Trophoblast cell (in vitro differentiated cells and primary cell): ENCODE data around the gene NCLN.
"Not testable (repeated sequence)": the region's sequence is repeated elsewhere in the genome, so short reads cannot be mapped to it uniquely, and the experiment has no call there.

Source experiments
- DNase-seq, 2 donors: peaks; one replicate each; pipeline ENCODE4 v3.0.0-alpha.2; 2016
- H2AFZ ChIP-seq: 2 replicates; pipeline ENCODE4 v1.6.1; 2013; ENCODE audit warnings: low read length, moderate library complexity, mild to moderate bottlenecking; ENCODE audit not compliant: insufficient read depth, poor library complexity
- H2AK5ac ChIP-seq: 2 replicates; pipeline ENCODE4 v1.6.1; 2013; ENCODE audit warnings: mild to moderate bottlenecking, low read length
- H2BK120ac ChIP-seq: 2 replicates; pipeline ENCODE4 v1.6.1; 2013; ENCODE audit warnings: low read length, mild to moderate bottlenecking, moderate library complexity; ENCODE audit not compliant: insufficient read depth, poor library complexity
- H2BK12ac ChIP-seq: 2 replicates; pipeline ENCODE4 v1.6.1; 2013; ENCODE audit warnings: mild to moderate bottlenecking, low read length, moderate library complexity
- H2BK5ac ChIP-seq: 2 replicates; pipeline ENCODE4 v1.6.1; 2013; ENCODE audit warnings: low read length, low read depth, moderate library complexity, mild to moderate bottlenecking; ENCODE audit not compliant: poor library complexity
- H3K14ac ChIP-seq: 2 replicates; pipeline ENCODE4 v1.6.1; 2013; ENCODE audit warnings: mild to moderate bottlenecking, low read length
- H3K18ac ChIP-seq: 2 replicates; pipeline ENCODE4 v1.6.1; 2013; ENCODE audit warnings: mild to moderate bottlenecking, low read length
- H3K23ac ChIP-seq: 2 replicates; pipeline ENCODE4 v1.6.1; 2013; ENCODE audit warnings: low read length
- H3K27ac ChIP-seq: 2 replicates; pipeline ENCODE4 v1.5.1; 2013; ENCODE audit warnings: low read depth, mild to moderate bottlenecking, inconsistent platforms, low read length, moderate library complexity
- H3K27me3 ChIP-seq: 2 replicates; pipeline ENCODE4 v1.6.1; 2013; ENCODE audit warnings: inconsistent platforms, mild to moderate bottlenecking, low read length, moderate library complexity; ENCODE audit not compliant: insufficient read depth
- H3K36me3 ChIP-seq, 2 experiments: 1 replicate in 1 of 2; 2 replicates in 1 of 2; pipeline ENCODE4 v1.6.1; 2013; ENCODE audit warnings: low read length in 2 of 2, mild to moderate bottlenecking in 2 of 2, moderate library complexity in 1 of 2; ENCODE audit not compliant: insufficient read depth in 2 of 2, control insufficient read depth in 1 of 2
- H3K4ac ChIP-seq: 2 replicates; pipeline ENCODE4 v1.6.1; 2013; ENCODE audit warnings: low read depth, mild to moderate bottlenecking, low read length, moderate library complexity
- H3K4me1 ChIP-seq, 2 experiments: 1 replicate in 1 of 2; 2 replicates in 1 of 2; pipeline ENCODE4 v1.6.1; 2013; ENCODE audit warnings: low read length in 2 of 2, mild to moderate bottlenecking in 2 of 2, moderate library complexity in 1 of 2; ENCODE audit not compliant: insufficient read depth in 2 of 2, control insufficient read depth in 1 of 2
- H3K4me2 ChIP-seq: 2 replicates; pipeline ENCODE4 v1.6.1; 2013; ENCODE audit warnings: inconsistent platforms, mild to moderate bottlenecking, low read length, moderate library complexity
- H3K4me3 ChIP-seq: 2 replicates; pipeline ENCODE4 v1.5.1; 2013; ENCODE audit warnings: mild to moderate bottlenecking, low read depth, low read length, inconsistent platforms
- H3K79me1 ChIP-seq: one replicate; pipeline ENCODE4 v1.6.1; 2013; ENCODE audit warnings: low read length
- H3K79me2 ChIP-seq: 2 replicates; pipeline ENCODE4 v1.6.1; 2013; ENCODE audit warnings: low read length, mild to moderate bottlenecking; ENCODE audit not compliant: control insufficient read depth, insufficient read depth, poor library complexity
- H3K9ac ChIP-seq: 2 replicates; pipeline ENCODE4 v1.6.1; 2013; ENCODE audit warnings: mild to moderate bottlenecking, low read length
- H3K9me3 ChIP-seq: 2 replicates; pipeline ENCODE4 v1.6.1; 2013; ENCODE audit warnings: low read depth, mild to moderate bottlenecking, control low read depth, inconsistent platforms, low read length; ENCODE audit not compliant: insufficient read depth
- H4K12ac ChIP-seq: 2 replicates; pipeline ENCODE4 v1.6.1; 2013; ENCODE audit warnings: low read depth, mild to moderate bottlenecking, low read length, moderate library complexity
- H4K8ac ChIP-seq: 2 replicates; pipeline ENCODE4 v1.6.1; 2013; ENCODE audit warnings: low read depth, mild to moderate bottlenecking, low read length, moderate library complexity
- H4K91ac ChIP-seq: one replicate; pipeline ENCODE4 v1.6.1; 2013; ENCODE audit warnings: low read depth, mild to moderate bottlenecking, low read length, moderate library complexity
- WGBS: extraction: QIAGEN DNeasy Blood & Tissue Kit; methylation state at CpG from one replicate; pipeline ENCODE4 v1.1.7; 2013; ENCODE audit warnings: missing lambda C conversion rate; ENCODE audit not compliant: insufficient read length, insufficient coverage; ENCODE audit errors: extremely low coverage; 5-methylcytosine and 5-hydroxymethylcytosine counted together

NCLN gene

GRCh38 chr19:3191806-3192104 is 6.0 kb downstream of the NCLN start:
- not testable (repeated sequence) for DNase-seq, H3K79me2 ChIP-seq, H3K9ac ChIP-seq

GRCh38 chr19:3192228-3192635 is 6.5 kb downstream of the NCLN start:
- H3K4me1 ChIP-seq, result peaks cover 2 to 5% of the 10 kb centered on the region in 2 experiments
- H2BK12ac ChIP-seq, result no peak overlapping the region
- WGBS, result no CpG with 5 or more reads among the region's 32 CpGs
- H3K79me1 ChIP-seq, result no peaks in the 10 kb centered on the region
- no peaks in the 10 kb centered on the region for H3K27me3 ChIP-seq
- H3K36me3 ChIP-seq, result peaks cover 39 to 43% of the 10 kb centered on the region in 2 experiments
- no peak overlapping the region for H3K9ac ChIP-seq
- no peak overlapping the region for H3K14ac ChIP-seq
- no peak overlapping the region for H2AFZ ChIP-seq
- no peak overlapping the region for H3K4me2 ChIP-seq
- H3K4me3 ChIP-seq, result no peak overlapping the region
- H2AK5ac ChIP-seq, result no peak overlapping the region
- H3K79me2 ChIP-seq, result peaks cover 4% of the 10 kb centered on the region
- no peak overlapping the region for H3K23ac ChIP-seq
- no peak overlapping the region for H2BK120ac ChIP-seq
- H2BK5ac ChIP-seq, result no peak overlapping the region
- H4K12ac ChIP-seq, result no peak overlapping the region
- DNase-seq, result no peak
- H4K91ac ChIP-seq, result no peak overlapping the region
- H3K9me3 ChIP-seq, result no peaks in the 10 kb centered on the region
- H3K18ac ChIP-seq, result no peak overlapping the region
- H3K27ac ChIP-seq, result no peak overlapping the region
- H3K4ac ChIP-seq, result no peak overlapping the region
- no peak overlapping the region for H4K8ac ChIP-seq

More at GRCh38 chr19:3191806-3192104, 6.0 kb downstream of the NCLN start:
- H4K8ac ChIP-seq, H3K79me1 ChIP-seq, H4K12ac ChIP-seq, H3K23ac ChIP-seq, H3K9me3 ChIP-seq, H3K27me3 ChIP-seq, H2BK120ac ChIP-seq, H3K27ac ChIP-seq, H2AFZ ChIP-seq, H3K4ac ChIP-seq, H3K4me2 ChIP-seq, H2BK12ac ChIP-seq, H3K18ac ChIP-seq, H3K4me3 ChIP-seq, H3K4me1 ChIP-seq, H3K14ac ChIP-seq, H4K91ac ChIP-seq, H2BK5ac ChIP-seq, H2AK5ac ChIP-seq: not testable (repeated sequence)
- WGBS, result no CpG with 5 or more reads among the region's 12 CpGs
- peaks cover 36 to 39% of the 10 kb centered on the region in 2 experiments for H3K36me3 ChIP-seq

GRCh38 chr19:3192684-3193083 is 7.0 kb downstream of the NCLN start:
- H3K36me3 ChIP-seq, result peaks cover 39 to 44% of the 10 kb centered on the region in 2 experiments
- H2BK120ac ChIP-seq, result no peak overlapping the region
- H4K91ac ChIP-seq, result no peak overlapping the region
- no peaks in the 10 kb centered on the region for H3K9me3 ChIP-seq
- H3K18ac ChIP-seq, result no peak overlapping the region
- no peak overlapping the region for H3K9ac ChIP-seq
- H3K79me2 ChIP-seq, result no peaks in the 10 kb centered on the region
- no peak overlapping the region for H3K27ac ChIP-seq
- no peak overlapping the region for H3K23ac ChIP-seq
- H3K4me2 ChIP-seq, result no peak overlapping the region
- peaks cover 0 to under 1% of the 10 kb centered on the region in 2 experiments for H3K4me1 ChIP-seq
- H2AK5ac ChIP-seq, result no peak overlapping the region
- H3K4ac ChIP-seq, result no peak overlapping the region
- no peak overlapping the region for H2AFZ ChIP-seq
- H2BK5ac ChIP-seq, result no peak overlapping the region
- no peak overlapping the region for H4K8ac ChIP-seq
- DNase-seq, result no peak
- no peak overlapping the region for H2BK12ac ChIP-seq
- no peak overlapping the region for H3K4me3 ChIP-seq
- WGBS, result no CpG with 5 or more reads among the region's 14 CpGs
- no peaks in the 10 kb centered on the region for H3K79me1 ChIP-seq
- H3K14ac ChIP-seq, result no peak overlapping the region
- H4K12ac ChIP-seq, result no peak overlapping the region
- no peaks in the 10 kb centered on the region for H3K27me3 ChIP-seq

DNA sequence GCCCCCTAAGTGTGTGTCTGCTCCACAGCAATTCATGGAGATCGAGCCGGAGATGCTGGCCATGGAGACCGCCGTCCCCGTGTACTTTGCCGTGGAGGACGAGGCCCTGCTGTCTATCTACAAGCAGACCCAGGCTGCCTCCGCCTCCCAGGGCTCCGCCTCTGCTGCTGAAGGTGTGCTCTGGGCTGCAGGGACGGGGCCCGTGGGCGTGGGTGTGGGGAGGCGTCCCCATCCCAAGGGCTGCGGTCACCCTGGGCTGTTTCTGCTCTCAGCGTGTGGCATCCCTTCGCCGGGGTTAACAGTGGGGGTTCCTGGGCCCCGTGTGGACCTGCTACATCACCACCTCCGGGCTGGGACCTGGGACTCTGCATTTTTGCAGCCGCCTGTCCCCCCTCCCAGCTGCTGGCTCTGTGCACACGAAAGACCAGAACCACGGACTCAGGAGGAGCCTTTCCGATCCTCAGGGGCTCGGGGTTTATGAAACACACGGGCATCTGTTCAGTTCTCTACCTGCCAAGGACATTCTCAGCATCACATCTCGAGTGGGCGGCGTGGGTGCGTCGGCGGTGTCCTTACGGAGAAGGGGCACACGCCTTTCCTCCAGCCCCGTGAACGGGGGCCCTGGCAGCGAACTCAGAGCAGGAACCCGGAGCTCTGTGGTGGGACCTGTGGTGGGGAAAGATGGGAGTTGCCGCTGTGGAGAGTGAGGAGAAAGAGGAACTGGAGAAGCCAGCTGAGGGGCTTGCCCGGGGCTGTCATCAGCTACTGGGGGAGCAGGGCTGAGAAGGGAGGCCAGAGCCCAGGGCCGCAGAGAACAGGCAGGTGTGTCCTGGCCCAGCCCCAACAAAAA is 7.8 kb downstream of the NCLN start:
- no peaks in the 10 kb centered on the region for H3K79me1 ChIP-seq
- no peaks in the 10 kb centered on the region for H3K4me1 ChIP-seq
- no peak overlapping the region for H3K14ac ChIP-seq
- H3K9ac ChIP-seq, result no peak overlapping the region
- H4K12ac ChIP-seq, result no peak overlapping the region
- peaks cover 37 to 48% of the 10 kb centered on the region in 2 experiments for H3K36me3 ChIP-seq
- H4K8ac ChIP-seq, result no peak overlapping the region
- no peak overlapping the region for H3K27ac ChIP-seq
- H2AK5ac ChIP-seq, result no peak overlapping the region
- H3K4me3 ChIP-seq, result no peak overlapping the region
- H2AFZ ChIP-seq, result no peak overlapping the region
- H4K91ac ChIP-seq, result no peak overlapping the region
- H3K4ac ChIP-seq, result no peak overlapping the region
- no peak overlapping the region for H3K18ac ChIP-seq
- no peaks in the 10 kb centered on the region for H3K79me2 ChIP-seq
- no CpG with 5 or more reads among the region's 40 CpGs for WGBS
- no peak overlapping the region for H2BK120ac ChIP-seq
- no peak overlapping the region for H2BK12ac ChIP-seq
- H3K9me3 ChIP-seq, result no peaks in the 10 kb centered on the region
- DNase-seq, result no peak
- H3K4me2 ChIP-seq, result no peak overlapping the region
- H2BK5ac ChIP-seq, result no peak overlapping the region
- H3K23ac ChIP-seq, result no peak overlapping the region
- H3K27me3 ChIP-seq, result no peaks in the 10 kb centered on the region
